Loucy (cell line): Measurements from ENCODE around the gene SLC22A31.

Experiments used
- EZH2phosphoT487 ChIP-seq: fragments of 200-600 bp; IDR thresholded peaks from 2 replicates; pipeline ENCODE4 v1.6.1; 2018; ENCODE audit warnings: antibody characterized with exemption, mild to moderate bottlenecking, moderate library complexity, borderline replicate concordance
- TF ChIP-seq, protein P1 (sequence below): fragments of 200-600 bp; sonication (generic); conservative IDR thresholded peaks from 2 replicates; pipeline ENCODE4 v1.5.1; 2014; ENCODE audit warnings: mild to moderate bottlenecking, antibody characterized with exemption, low read length

GRCh38 chr16:89184677-89184932, 15.7 kb downstream of the SLC22A31 start:
- TF ChIP-seq, protein P1, sequence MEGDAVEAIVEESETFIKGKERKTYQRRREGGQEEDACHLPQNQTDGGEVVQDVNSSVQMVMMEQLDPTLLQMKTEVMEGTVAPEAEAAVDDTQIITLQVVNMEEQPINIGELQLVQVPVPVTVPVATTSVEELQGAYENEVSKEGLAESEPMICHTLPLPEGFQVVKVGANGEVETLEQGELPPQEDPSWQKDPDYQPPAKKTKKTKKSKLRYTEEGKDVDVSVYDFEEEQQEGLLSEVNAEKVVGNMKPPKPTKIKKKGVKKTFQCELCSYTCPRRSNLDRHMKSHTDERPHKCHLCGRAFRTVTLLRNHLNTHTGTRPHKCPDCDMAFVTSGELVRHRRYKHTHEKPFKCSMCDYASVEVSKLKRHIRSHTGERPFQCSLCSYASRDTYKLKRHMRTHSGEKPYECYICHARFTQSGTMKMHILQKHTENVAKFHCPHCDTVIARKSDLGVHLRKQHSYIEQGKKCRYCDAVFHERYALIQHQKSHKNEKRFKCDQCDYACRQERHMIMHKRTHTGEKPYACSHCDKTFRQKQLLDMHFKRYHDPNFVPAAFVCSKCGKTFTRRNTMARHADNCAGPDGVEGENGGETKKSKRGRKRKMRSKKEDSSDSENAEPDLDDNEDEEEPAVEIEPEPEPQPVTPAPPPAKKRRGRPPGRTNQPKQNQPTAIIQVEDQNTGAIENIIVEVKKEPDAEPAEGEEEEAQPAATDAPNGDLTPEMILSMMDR: no peak
- TF ChIP-seq EZH2phosphoT487: no peak
